ENCODE measurements around the gene UVRAG. TPM values are rescaled to one million over a fixed set of nuclear protein-coding genes. Genes with fewer than 3 reads are reported as not detected.

The UVRAG gene
- total and polyA plus RNA-seq, 2 donors (not counting 1 experiment from before 2014, with no cell fraction given): 37.7 to 94.1 TPM

GRCh38 chr11:75783416-75784084, 31.5 kb upstream of the UVRAG start:
- ChIA-PET POLR2A (no interaction called here), CTCF (no interaction called here)
- DNase-seq: no peak
- Histone ChIP-seq H3K36me3 (replicated peaks in 1 of 2; ENCODE audit: control extremely low read depth in 1 of 2, control insufficient read depth in 1 of 2, extremely low read depth in 1 of 2, insufficient read depth in 2 of 2, low read length in 1 of 2) (peaks cover 0 to 12% of the 10 kb centered on the region in 2 experiments), H3K9me3 (ENCODE audit: control extremely low read depth in 1 of 3, control insufficient read depth in 2 of 3, insufficient read depth in 1 of 3, low read length in 2 of 3) (no peaks in the 10 kb centered on the region), H3K27ac (ENCODE audit: low read length in 2 of 2) (no peak overlapping the region), H3K4me3 (ENCODE audit: control extremely low read depth in 1 of 5, extremely low read depth in 1 of 5, insufficient read depth in 1 of 5, low read depth in 2 of 5, low read length in 4 of 5) (no peak overlapping the region), H3K9ac (ENCODE audit: low read length) (no peak overlapping the region), H3K27me3 (replicated peaks in 1 of 4; ENCODE audit: control extremely low read depth in 1 of 4, control insufficient read depth in 3 of 4, insufficient read depth in 4 of 4, low read length in 3 of 4) (no peaks in the 10 kb centered on the region), H4K20me1 (ENCODE audit: control insufficient read depth, insufficient read depth, low read length, poor library complexity, severe bottlenecking) (no peaks in the 10 kb centered on the region), H3K79me2 (ENCODE audit: control insufficient read depth, insufficient read depth, low read length) (no peaks in the 10 kb centered on the region), H3K4me1 (ENCODE audit: control insufficient read depth in 2 of 2, insufficient read depth in 2 of 2, low read length in 2 of 2) (peaks cover 8 to 13% of the 10 kb centered on the region in 2 donors), H3K4me2 (replicated peaks; ENCODE audit: low read depth, low read length, poor library complexity, severe bottlenecking) (no peak overlapping the region), H2AFZ (ENCODE audit: insufficient read depth, low read depth, low read length, poor library complexity, severe bottlenecking) (no peak overlapping the region)
- intact Hi-C loops (cut with micrococcal nuclease): no loop called here
- H3K27ac Mint-ChIP-seq: no peak overlapping the region
- 86% methylated on average over 2 of the region's 4 CpGs for WGBS (ENCODE audit: insufficient coverage)
- H3K4me1 Mint-ChIP-seq: peaks cover 16% of the 10 kb centered on the region
- TF ChIP-seq EZH2 (IDR thresholded peaks at IDR 0.05; ENCODE audit: borderline replicate concordance, insufficient read depth, low read depth, low read length, poor library complexity, severe bottlenecking) (no peak), CTCF (IDR thresholded peaks at IDR 0.05) (no peak)
- H3K9me3 Mint-ChIP-seq (ENCODE audit: insufficient read depth): no peaks in the 10 kb centered on the region
- no peak overlapping the region for H3K4me3 Mint-ChIP-seq
- H3K27me3 Mint-ChIP-seq: no peaks in the 10 kb centered on the region
- no peak for ATAC-seq (ENCODE audit: low read depth)

GRCh38 chr11:75784085-75784478, 30.9 kb upstream of the UVRAG start:
- no peak for ATAC-seq (ENCODE audit: low read depth)
- no peaks in the 10 kb centered on the region for H3K9me3 ChIP-seq (ENCODE audit: control extremely low read depth in 1 of 3, control insufficient read depth in 2 of 3, insufficient read depth in 1 of 3, low read length in 2 of 3)
- no peaks in the 10 kb centered on the region for H4K20me1 ChIP-seq (ENCODE audit: control insufficient read depth, insufficient read depth, low read length, poor library complexity, severe bottlenecking)
- ChIA-PET CTCF (no interaction called here), POLR2A (no interaction called here)
- peaks cover 8 to 13% of the 10 kb centered on the region in 2 donors for H3K4me1 ChIP-seq (ENCODE audit: control insufficient read depth in 2 of 2, insufficient read depth in 2 of 2, low read length in 2 of 2)
- H3K9me3 Mint-ChIP-seq (ENCODE audit: insufficient read depth): no peaks in the 10 kb centered on the region
- H2AFZ ChIP-seq (ENCODE audit: insufficient read depth, low read depth, low read length, poor library complexity, severe bottlenecking): no peak overlapping the region
- DNase-seq: no peak
- H3K9ac ChIP-seq (ENCODE audit: low read length): no peak overlapping the region
- no peak overlapping the region for H3K4me2 ChIP-seq (replicated peaks; ENCODE audit: low read depth, low read length, poor library complexity, severe bottlenecking)
- no peaks in the 10 kb centered on the region for H3K79me2 ChIP-seq (ENCODE audit: control insufficient read depth, insufficient read depth, low read length)
- intact Hi-C loops (cut with micrococcal nuclease): no loop called here
- peaks cover 0 to 12% of the 10 kb centered on the region in 2 experiments for H3K36me3 ChIP-seq (replicated peaks in 1 of 2; ENCODE audit: control extremely low read depth in 1 of 2, control insufficient read depth in 1 of 2, extremely low read depth in 1 of 2, insufficient read depth in 2 of 2, low read length in 1 of 2)
- no peak overlapping the region for H3K4me3 Mint-ChIP-seq
- no peaks in the 10 kb centered on the region for H3K27me3 Mint-ChIP-seq
- H3K27me3 ChIP-seq (replicated peaks in 1 of 4; ENCODE audit: control extremely low read depth in 1 of 4, control insufficient read depth in 3 of 4, insufficient read depth in 4 of 4, low read length in 3 of 4): no peaks in the 10 kb centered on the region
- no peak overlapping the region for H3K27ac Mint-ChIP-seq
- WGBS (ENCODE audit: insufficient coverage): 92% methylated on average over 2 of the region's 2 CpGs
- H3K27ac ChIP-seq (ENCODE audit: low read length in 2 of 2): no peak overlapping the region
- H3K4me3 ChIP-seq (ENCODE audit: control extremely low read depth in 1 of 5, extremely low read depth in 1 of 5, insufficient read depth in 1 of 5, low read depth in 2 of 5, low read length in 4 of 5): no peak overlapping the region
- H3K4me1 Mint-ChIP-seq: peaks cover 16% of the 10 kb centered on the region
- TF ChIP-seq EZH2 (IDR thresholded peaks at IDR 0.05; ENCODE audit: borderline replicate concordance, insufficient read depth, low read depth, low read length, poor library complexity, severe bottlenecking): no peak
- no peak for TF ChIP-seq CTCF (IDR thresholded peaks at IDR 0.05)
